Measurements from ENCODE around the gene C2CD2.

Gene C2CD2

GRCh38 chr21:41836166-41837015 lies 117.4 kb downstream of the C2CD2 start:
- Mint-ChIP-seq H3K4me3 (no peak overlapping the region), H3K9me3 (peaks cover 4% of the 10 kb centered on the region), H3K27ac (peak overlapping the region; percentile 33), H3K4me1 (peaks cover 2% of the 10 kb centered on the region), H3K36me3 (peaks cover 22% of the 10 kb centered on the region), H3K27me3 (no peaks in the 10 kb centered on the region)
- peak; percentile 13 for DNase-seq
- CTCF ChIA-PET, result no interaction called here

- peak overlapping the region; percentile 33 for H3K27ac Mint-ChIP-seq
- peaks cover 2% of the 10 kb centered on the region for H3K4me1 Mint-ChIP-seq
- no peaks in the 10 kb centered on the region for H3K9me3 Mint-ChIP-seq
- no peak overlapping the region for H3K4me3 Mint-ChIP-seq
- DNase-seq, result peak; percentile 6
- H3K36me3 Mint-ChIP-seq, result peaks cover 16% of the 10 kb centered on the region
- CTCF ChIA-PET, result no interaction called here
- no peaks in the 10 kb centered on the region for H3K27me3 Mint-ChIP-seq
These were observed 118.1 kb downstream of the C2CD2 start for GRCh38 chr21:41835711-41836154.
